ENCODE measurements around the gene EPHA8.

The EPHA8 gene

DNA sequence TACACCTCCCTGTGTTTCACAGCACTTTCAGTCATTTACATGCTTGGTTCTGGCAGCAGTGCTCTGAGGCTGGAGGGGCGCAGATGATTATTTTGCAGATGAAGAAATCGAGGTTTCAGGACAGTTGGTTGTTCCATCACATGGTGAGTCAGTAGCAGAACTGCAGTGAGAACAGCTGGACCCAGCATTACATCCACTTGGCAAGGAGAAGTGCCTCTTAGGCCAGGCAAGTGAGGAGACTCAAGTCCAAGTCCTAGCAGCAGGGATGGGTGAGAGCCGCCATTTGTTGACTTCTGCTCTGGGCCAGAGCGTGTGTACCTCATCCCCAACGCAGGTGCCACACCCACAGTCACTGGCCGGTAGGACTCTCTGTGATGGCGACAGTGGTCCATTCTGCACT, 26.8 kb upstream of the EPHA8 start:
- no peak for DNase-seq (ENCODE audit: low spot score)

DNA sequence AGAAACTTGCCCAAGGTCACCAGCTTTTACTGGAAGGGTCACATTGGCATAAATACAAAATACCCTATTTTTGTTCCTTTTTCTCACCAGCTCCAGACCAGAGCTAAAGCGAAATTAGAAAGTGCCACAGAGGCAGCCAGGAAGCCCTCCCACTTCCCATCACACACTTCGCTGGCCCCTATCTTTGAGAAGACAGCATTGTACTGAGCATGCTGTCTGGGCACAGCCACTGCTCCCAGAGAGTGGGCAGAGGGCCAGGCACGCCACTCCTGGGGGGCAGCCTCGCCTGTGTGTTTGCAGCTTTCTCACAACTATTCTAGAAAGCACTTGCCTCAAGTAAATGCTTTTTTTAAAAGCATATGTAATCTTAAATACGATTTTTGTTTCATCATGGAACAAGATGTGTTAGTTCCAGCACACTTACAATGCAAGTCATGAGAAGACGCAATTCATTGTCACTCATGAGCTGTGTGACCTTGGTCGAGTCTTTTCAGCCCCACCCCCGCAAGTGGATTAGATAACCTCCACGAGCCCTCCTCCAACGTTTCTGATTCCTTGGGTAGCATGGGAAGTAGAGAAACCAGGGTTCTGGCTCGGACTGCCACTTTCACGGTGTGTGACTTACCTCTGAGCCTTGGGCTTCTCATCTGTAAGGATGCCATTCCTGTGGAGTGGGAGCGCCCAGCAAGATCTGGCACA, 25.7 kb upstream of the EPHA8 start:
- no peak for DNase-seq (ENCODE audit: low spot score)

- DNase-seq (ENCODE audit: low spot score), result no peak
Measured at GRCh38 chr1:22539510-22540118, 23.7 kb upstream of the EPHA8 start.

GRCh38 chr1:22540337-22540736, 23.0 kb upstream of the EPHA8 start:
- DNase-seq (ENCODE audit: low spot score), result no peak

GRCh38 chr1:22542886-22543285, 20.4 kb upstream of the EPHA8 start:
- no peak for DNase-seq (ENCODE audit: low spot score)

GRCh38 chr1:22543679-22544078, 19.6 kb upstream of the EPHA8 start:
- DNase-seq (ENCODE audit: low spot score), result no peak

- DNase-seq (ENCODE audit: low spot score), result no peak
Measured at GRCh38 chr1:22544606-22545005, 18.7 kb upstream of the EPHA8 start.

- no peak for DNase-seq (ENCODE audit: low spot score)
Measured at GRCh38 chr1:22545141-22545540, 18.1 kb upstream of the EPHA8 start.

DNA sequence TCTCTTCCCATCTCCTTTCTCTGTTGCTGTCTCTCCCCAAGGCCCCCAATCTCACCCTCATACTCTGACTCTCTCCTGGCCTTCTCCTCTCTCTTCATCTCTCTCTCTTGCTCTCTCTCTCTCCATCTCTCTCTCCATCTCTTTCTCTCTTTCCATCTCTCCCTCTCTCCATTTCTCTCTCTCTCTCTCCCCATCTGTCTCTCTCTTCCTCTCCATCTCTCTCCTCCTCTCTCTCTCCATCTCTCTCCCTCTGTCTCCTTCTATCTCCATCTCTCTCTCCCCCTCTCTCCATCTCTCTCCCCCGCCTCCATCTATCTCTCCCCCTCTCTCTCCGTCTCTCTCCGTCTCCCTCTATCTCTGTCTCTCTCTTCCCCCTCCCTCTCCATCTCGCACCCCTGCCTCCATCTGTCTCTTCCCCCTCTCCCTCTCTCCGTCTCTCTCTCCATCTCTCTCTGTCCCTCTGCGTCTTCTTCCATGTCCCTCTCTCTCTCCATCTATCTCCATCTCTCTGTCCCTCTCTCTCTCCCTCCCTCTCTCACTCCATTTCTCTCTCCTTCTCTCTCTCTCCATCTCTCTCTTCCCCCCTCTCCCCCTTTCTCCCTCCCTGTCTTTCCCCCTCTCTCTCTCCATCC, 16.0 kb upstream of the EPHA8 start:
- no peak for DNase-seq (ENCODE audit: low spot score)

DNA sequence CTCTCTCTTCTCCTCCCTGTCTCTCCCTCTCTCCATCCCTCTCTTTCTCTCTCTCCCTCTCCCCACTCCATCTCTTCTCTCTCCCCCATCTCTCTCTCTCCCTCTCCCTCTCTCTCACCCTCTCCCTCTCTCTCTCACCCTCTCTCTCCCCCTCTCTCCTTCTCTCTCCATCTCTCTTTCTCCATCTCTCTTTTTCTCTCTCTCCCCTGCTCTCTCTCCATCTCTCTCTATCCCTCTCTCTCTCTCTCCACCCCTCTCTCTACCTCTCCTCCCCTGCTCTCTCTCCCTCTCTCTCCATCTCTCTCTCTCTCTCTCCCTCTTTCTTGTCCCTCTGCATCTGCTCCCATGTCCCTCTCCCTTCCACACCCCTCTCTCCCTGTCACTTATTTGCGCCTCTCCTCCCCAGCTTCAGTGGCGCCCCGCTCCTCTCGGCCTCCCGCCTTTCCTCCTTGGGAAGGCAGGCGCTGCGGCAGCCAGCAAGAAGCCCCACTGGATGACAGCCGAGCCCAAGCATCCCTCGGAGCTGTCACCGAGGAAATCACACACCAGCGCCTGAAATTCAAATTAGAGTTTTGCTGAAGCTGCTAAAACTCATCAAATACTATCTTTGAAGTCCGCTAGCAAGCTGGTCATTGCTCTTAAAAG, 15.3 kb upstream of the EPHA8 start:
- no peak for DNase-seq (ENCODE audit: low spot score)

GRCh38 chr1:22550021-22550420, 13.3 kb upstream of the EPHA8 start:
- no peak for DNase-seq (ENCODE audit: low spot score)

DNA sequence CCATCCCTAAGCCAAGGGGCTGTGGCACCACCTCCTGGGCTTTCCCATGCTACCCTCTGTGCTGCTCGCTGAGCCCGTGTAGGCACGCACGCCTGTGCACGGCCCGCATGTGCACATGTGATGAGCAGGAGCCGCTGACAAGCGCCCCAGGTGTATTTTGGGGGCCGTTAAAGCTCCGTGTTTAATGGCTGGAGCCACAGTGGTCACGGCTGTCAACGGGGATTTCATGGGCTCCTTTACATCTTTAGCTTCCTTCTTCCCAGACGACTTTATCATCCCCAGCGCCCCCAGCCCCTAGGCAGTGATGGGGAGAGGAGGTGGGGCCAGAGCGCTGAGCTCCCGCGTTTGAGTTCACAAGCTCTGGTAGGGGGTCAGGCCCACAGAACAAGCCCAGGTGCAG, 11.7 kb upstream of the EPHA8 start:
- no peak for DNase-seq (ENCODE audit: low spot score)

- DNase-seq (ENCODE audit: low spot score), result no peak
Measured at GRCh38 chr1:22552021-22552420, 11.3 kb upstream of the EPHA8 start.

DNA sequence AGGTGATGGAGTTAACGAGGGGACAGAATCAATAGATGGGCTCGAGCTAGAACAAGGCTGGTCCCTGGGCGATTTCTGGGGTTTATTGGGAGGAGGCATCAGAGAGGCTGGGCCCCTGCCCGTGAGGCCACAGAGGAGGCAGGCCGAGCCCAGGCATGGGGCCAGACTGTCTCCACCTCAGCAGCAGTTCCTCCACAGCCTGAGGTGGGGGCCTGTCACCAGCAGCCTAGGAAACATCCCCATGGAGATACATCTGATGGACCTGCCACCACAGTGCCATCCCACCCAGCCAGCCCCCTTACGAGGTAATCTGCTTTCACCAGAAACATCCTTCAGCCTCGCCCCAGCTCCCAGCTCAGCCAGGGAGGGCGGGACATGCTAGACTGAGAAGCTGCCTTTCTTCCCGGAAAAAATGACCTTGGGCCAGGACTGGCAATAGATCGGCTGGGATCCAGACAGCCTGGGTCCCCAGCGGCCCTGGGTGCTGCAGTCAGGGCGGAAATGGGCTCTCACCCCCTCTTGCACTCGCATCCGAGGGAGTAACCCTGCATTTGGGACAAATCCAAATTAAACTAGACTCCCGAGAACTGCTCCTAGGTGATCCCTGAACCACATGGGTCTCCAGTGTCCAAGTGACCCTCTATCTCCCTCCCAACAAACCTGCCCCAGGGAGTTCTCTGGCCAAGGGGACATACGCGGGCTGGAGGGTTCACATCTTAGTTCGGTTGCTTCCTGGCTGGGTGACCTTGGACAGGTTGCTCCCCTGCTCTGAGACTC, 10.0 kb upstream of the EPHA8 start:
- DNase-seq (ENCODE audit: low spot score), result no peak

DNA sequence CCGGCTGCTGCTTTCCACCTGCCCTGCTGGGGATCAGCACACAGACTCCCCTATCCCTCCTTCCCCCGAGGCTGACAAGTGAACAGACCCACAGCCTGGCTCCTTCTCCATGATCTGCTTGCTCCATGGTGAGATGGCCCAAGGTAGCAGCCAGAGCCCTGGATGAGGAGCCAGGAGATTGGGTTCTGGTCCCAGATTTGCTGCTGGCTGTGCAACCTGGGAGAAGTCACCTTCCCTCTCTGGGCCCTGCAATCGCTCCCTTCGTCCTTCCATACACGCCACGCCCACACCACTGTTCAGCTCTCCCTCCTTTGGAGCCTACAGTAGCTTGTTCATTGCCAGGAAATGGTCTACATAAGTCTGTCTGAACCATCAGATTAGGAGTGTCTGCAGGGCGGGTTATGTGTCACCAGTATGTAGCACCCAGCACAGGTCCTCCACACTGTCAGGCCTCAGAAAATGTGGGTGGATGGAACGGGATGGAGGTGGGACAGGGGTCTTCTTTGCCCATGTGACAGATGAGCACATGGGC, 9.2 kb upstream of the EPHA8 start:
- DNase-seq (ENCODE audit: low spot score), result no peak

DNA sequence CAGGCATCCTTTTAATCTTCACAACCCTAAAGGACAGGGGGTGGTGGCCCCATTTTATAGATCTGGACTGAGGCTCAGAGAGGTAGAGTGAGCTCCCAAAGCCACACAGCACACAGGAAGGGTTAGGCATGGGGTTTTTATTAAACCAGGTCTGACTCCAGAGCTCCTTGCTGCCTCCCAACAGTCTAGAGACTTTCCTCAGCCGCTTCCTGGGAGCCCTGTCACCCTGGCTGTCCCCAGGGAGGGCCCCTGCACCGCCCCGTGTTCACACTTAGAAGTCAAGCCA, 8.0 kb upstream of the EPHA8 start:
- no peak for DNase-seq (ENCODE audit: low spot score)

DNA sequence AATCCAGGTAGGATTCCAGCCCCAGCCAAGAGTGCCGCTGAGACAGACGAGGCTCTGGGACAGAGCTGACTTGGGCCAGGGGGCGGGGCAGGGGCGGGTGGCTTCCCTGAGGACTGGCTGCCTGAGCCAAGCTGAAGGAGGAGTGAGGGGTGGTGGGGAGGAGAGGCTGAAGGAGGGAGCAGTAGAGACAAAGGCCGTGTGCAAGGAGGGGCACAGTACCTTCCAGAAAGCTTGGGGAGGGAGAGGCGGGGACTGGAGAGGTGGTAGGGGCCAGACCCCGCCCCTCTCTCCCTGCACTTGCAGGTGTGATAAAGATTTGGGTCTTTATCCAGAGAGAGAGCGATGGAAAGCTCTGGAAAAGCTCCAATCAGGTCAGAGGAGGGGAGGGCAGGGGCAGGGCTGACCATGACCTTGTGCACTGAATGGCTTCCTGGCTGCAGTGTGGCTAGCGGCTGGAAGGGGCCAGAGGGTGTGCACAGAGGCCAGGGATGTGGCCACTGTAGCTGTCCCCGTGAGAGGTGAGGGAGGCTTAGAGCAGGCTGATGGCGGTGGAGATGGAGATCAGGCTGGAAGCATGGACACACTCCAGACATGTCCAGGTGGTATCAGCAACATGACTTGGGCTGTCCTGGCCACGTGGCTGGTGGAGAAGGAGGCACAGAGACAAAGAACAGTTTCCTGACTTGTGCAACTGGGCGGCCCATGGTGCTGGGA, 6.7 kb upstream of the EPHA8 start:
- DNase-seq (ENCODE audit: low spot score), result no peak

GRCh38 chr1:22557341-22557950, 5.8 kb upstream of the EPHA8 start:
- DNase-seq (ENCODE audit: low spot score), result no peak

GRCh38 chr1:22563671-22564602, 648 bp downstream of the EPHA8 start:
- no peak for DNase-seq (ENCODE audit: low spot score)

- DNase-seq (ENCODE audit: low spot score), result no peak
Measured at GRCh38 chr1:22566161-22566560, 2.9 kb downstream of the EPHA8 start.

Data from CD4-positive, alpha-beta T cell treated with Interleukin-15 for 4 hours (primary cell).